Stomach (tissue), 9 donors: ENCODE results near the gene CDH22. TPM values are rescaled to one million over a fixed set of nuclear protein-coding genes. Genes with fewer than 3 reads are reported as not detected.

Source experiments
- DNase-seq, 2 donors: peaks; one replicate each; pipeline versions ENCODE4 v3.0.0 to v3.0.0-alpha.2; 2013 to 2019
- H3K27ac ChIP-seq, 5 donors: fragments of 200-600 bp in 4 of 5; sonication (generic) in 4 of 5; one replicate each; pipeline ENCODE4 v1.5.1; 2013 to 2019; ENCODE audit warnings: mild to moderate bottlenecking in 1 of 5, moderate library complexity in 1 of 5
- H3K27me3 ChIP-seq, 3 donors: fragments of 200-600 bp; sonication (generic); one replicate each; pipeline ENCODE4 v1.5.1; 2017 to 2019; ENCODE audit warnings: mixed run types in 1 of 3
- H3K36me3 ChIP-seq, 4 donors: fragments of 200-600 bp; sonication (generic); 1 replicate in 3 of 4; 2 replicates in 1 of 4; pipeline ENCODE4 v1.5.1; 2016 to 2019
- H3K4me1 ChIP-seq, 4 donors: fragments of 200-600 bp; sonication (generic); one replicate each; pipeline ENCODE4 v1.5.1; 2016 to 2019
- H3K4me3 ChIP-seq, 4 donors: fragments of 200-600 bp; sonication (generic) in 3 of 4; one replicate each; pipeline ENCODE4 v1.5.1; 2016 to 2019; ENCODE audit warnings: mild to moderate bottlenecking in 1 of 4
- H3K9me3 ChIP-seq, 4 donors: fragments of 200-600 bp; sonication (generic); one replicate each; pipeline ENCODE4 v1.5.1; 2016 to 2019
- CTCF ChIP-seq, 7 experiments: fragments of 450-650 bp in 4 of 7; fragments of 200-600 bp in 3 of 7; sonication (generic) in 3 of 7; IDR thresholded peaks; one replicate each; pipeline ENCODE4 v1.5.1; 2016 to 2019; ENCODE audit warnings: antibody characterized with exemption in 7 of 7, control low read depth in 2 of 7, mild to moderate bottlenecking in 1 of 7
- EP300 ChIP-seq: sonication (generic); formaldehyde crosslinking; IDR thresholded peaks from one replicate; pipeline ENCODE4 v1.6.1; 2017; ENCODE audit warnings: antibody characterized with exemption
- POLR2A ChIP-seq, 4 donors: fragments of 450-650 bp; IDR thresholded peaks; one replicate each; pipeline ENCODE4 v1.6.1; 2016; ENCODE audit warnings: antibody characterized with exemption in 4 of 4, control low read depth in 2 of 4, mild to moderate bottlenecking in 1 of 4, moderate library complexity in 1 of 4
- POLR2AphosphoS5 ChIP-seq, 3 donors: sonication (generic); formaldehyde crosslinking; IDR thresholded peaks; one replicate each; pipeline ENCODE4 v1.6.1; 2016; ENCODE audit warnings: antibody characterized with exemption in 3 of 3
- WGBS, 5 donors: extraction: QIAGEN DNeasy Blood & Tissue Kit in 3 of 5; methylation state at CpG; one replicate each; pipeline versions ENCODE4 v1.1.5 to v1.1.7; 2013 to 2018; 5-methylcytosine and 5-hydroxymethylcytosine counted together
- intact Hi-C: fragments of 100-400 bp; cut with DNase I; formaldehyde crosslinking; loops from one replicate; pipeline ENCODE4 v1.15.1; 2023; ENCODE audit warnings: low total_unique reads
- polyA plus RNA-seq, 3 donors: library from polyadenylated mRNA; stranded (reverse); fragments of 200-250 nt; gene quantifications; one replicate each; pipeline ENCODE4 v1.2.3, GENCODE V29; 2013
- total RNA-seq, 5 donors: library from RNA; depleted of rRNA; stranded (reverse); fragments of >200 nt; gene quantifications; one replicate each; pipeline versions ENCODE4 v1.1.0 to v1.2.3, GENCODE V29; 2014 to 2016
- donor health status: healthy with polysubstance abuse.
- donor health status: Bipolar disorder and iron deficiency.
- donor health status: healthy.

CDH22 gene
- total and polyA plus RNA-seq, 8 donors, result 0.18 to 0.60 (median 0.19) TPM; not detected in 5

- Histone ChIP-seq H3K4me3 (no peak overlapping the region), H3K4me1 (peaks cover 24 to 59% (median 42%) of the 10 kb centered on the region in 4 donors), H3K27ac (no peak overlapping the region), H3K27me3 (no peaks in the 10 kb centered on the region), H3K36me3 (peaks cover 5 to 69% (median 56%) of the 10 kb centered on the region in 4 donors), H3K9me3 (no peaks in the 10 kb centered on the region)
- WGBS, 5 donors, result 88 to 92% (median 90%) methylated on average over 18 of the region's 18 CpGs
- TF ChIP-seq EP300, result no peak
- no peak for DNase-seq
- intact Hi-C loops, result loop anchor here (10.0 kb wide), 1 partner anchor 328 kb away; the partner anchor contains the start of gene SLC12A5
Measured at GRCh38 chr20:46352370-46352938, 44.2 kb upstream of the CDH22 start.

DNA sequence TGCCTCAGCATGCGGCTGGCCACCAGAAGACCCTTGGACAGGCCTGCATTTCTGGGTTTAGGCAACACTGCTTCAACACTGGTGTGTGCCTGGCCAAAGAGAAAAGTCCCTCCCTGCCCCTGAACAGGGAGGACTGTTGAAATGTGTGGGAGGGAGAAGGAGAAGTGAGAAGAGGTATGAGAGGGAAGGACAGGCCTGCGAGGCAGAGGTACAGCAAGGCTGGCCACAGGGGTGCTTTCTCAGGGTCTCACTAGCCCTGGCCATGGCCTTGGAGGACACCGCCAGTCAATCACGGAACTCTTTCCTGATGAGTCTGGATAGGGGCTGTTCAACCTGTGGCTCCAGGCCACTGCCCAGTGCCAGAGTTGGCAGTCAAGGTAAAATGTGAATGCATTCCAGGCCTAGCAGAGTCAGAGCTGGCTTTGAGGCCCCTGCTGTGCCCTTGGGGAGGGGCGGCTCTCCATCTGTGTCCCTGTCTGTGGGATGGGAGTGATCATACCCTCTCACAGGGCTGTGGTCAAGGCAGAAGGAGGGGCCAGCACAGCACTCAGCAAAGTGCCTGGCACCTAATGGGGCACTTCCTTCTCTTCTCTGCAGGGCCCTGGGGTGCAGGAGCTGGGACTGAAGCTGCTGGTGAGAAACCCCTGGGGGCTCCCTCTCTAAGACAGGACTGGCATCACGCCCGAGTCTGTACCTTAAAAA, 43.2 kb upstream of the CDH22 start:
- Histone ChIP-seq H3K27me3 (no peaks in the 10 kb centered on the region), H3K27ac (no peak overlapping the region), H3K9me3 (no peaks in the 10 kb centered on the region), H3K4me1 (peaks cover 19 to 50% (median 33%) of the 10 kb centered on the region in 4 donors), H3K4me3 (no peak overlapping the region), H3K36me3 (peaks cover 5 to 75% (median 57%) of the 10 kb centered on the region in 4 donors)
- no peak for DNase-seq
- intact Hi-C loops, result loop anchor here (10.0 kb wide), 1 partner anchor 327 kb away; the partner anchor contains the start of gene SLC12A5
- 89 to 97% (median 93%) methylated on average over 7 of the region's 7 CpGs for WGBS, 5 donors
- TF ChIP-seq EP300 (no peak), POLR2A (IDR thresholded peaks at IDR 0.05) (no peak), CTCF (IDR thresholded peaks at IDR 0.05) (no peak), POLR2AphosphoS5 (IDR thresholded peaks at IDR 0.05) (no peak)

DNA sequence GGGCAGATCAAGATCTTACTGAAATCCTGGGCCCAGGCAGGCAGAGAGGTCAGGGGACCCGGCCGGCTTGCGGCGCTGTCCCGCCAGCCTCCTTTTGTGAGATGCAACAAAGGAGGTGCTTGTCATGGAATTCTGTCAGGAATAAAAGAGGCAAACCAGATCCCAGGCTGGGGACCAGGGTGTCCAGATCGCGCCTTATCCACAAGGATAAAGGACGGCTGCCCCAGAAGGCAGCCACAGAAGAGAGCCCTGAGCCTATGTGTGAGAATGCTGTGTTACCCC, 42.6 kb upstream of the CDH22 start:
- H3K27me3 ChIP-seq, result no peaks in the 10 kb centered on the region
- no peaks in the 10 kb centered on the region for H3K9me3 ChIP-seq
- no peak overlapping the region for H3K27ac ChIP-seq
- TF ChIP-seq POLR2AphosphoS5 (IDR thresholded peaks at IDR 0.05), result no peak
- TF ChIP-seq POLR2A (IDR thresholded peaks at IDR 0.05), result no peak
- no peak for TF ChIP-seq EP300
- TF ChIP-seq CTCF (IDR thresholded peaks at IDR 0.05), result no peak
- peaks cover 19 to 44% (median 28%) of the 10 kb centered on the region in 4 donors for H3K4me1 ChIP-seq
- peaks cover 5 to 75% (median 57%) of the 10 kb centered on the region in 4 donors for H3K36me3 ChIP-seq
- DNase-seq, result no peak
- 82 to 92% (median 87%) methylated on average over 7 to 8 of the region's 8 CpGs for WGBS, 5 donors
- no peak overlapping the region for H3K4me3 ChIP-seq
- intact Hi-C loops, result loop anchor here (10.0 kb wide), 1 partner anchor 326 kb away; the partner anchor contains the start of gene SLC12A5

GRCh38 chr20:46350201-46350985, 42.1 kb upstream of the CDH22 start:
- Histone ChIP-seq H3K27me3 (no peaks in the 10 kb centered on the region), H3K4me1 (peaks cover 19 to 38% (median 28%) of the 10 kb centered on the region in 4 donors), H3K4me3 (no peak overlapping the region), H3K36me3 (peaks cover 5 to 70% (median 55%) of the 10 kb centered on the region in 4 donors), H3K9me3 (no peaks in the 10 kb centered on the region), H3K27ac (peak overlapping the region in 3 of 5 donors; percentile 7 to 13 (median 8))
- TF ChIP-seq POLR2A (IDR thresholded peaks at IDR 0.05) (no peak), POLR2AphosphoS5 (IDR thresholded peaks at IDR 0.05) (no peak), EP300 (no peak), CTCF (IDR thresholded peaks at IDR 0.05) (no peak)
- 52 to 60% (median 54%) methylated on average over 11 to 13 of the region's 13 CpGs for WGBS, 5 donors
- intact Hi-C loops, result loop anchor here (10.0 kb wide), 1 partner anchor 326 kb away; the partner anchor contains the start of gene SLC12A5
- DNase-seq, result peak in 1 of 2 donors; percentile 56
